Gastrocnemius medialis (tissue), 4 donors: ENCODE data around the gene C5orf15.

Experiments
- POLR2A ChIP-seq, 2 donors: fragments of 450-650 bp; IDR thresholded peaks; one replicate each; pipeline ENCODE4 v1.6.1; 2017; ENCODE audit warnings: antibody characterized with exemption in 2 of 2, mild to moderate bottlenecking in 2 of 2, moderate library complexity in 2 of 2
- TF ChIP-seq, protein P1 (sequence below), 5 experiments: fragments of 450-650 bp in 3 of 5; fragments of 200-600 bp in 2 of 5; sonication (generic) in 2 of 5; IDR thresholded peaks in 4 of 5; conservative IDR thresholded peaks in 1 of 5; 1 replicate in 4 of 5; 2 replicates in 1 of 5; pipeline ENCODE4 v1.5.1; 2016 to 2019; ENCODE audit warnings: antibody characterized with exemption in 5 of 5, mild to moderate bottlenecking in 3 of 5, moderate library complexity in 3 of 5

DNA sequence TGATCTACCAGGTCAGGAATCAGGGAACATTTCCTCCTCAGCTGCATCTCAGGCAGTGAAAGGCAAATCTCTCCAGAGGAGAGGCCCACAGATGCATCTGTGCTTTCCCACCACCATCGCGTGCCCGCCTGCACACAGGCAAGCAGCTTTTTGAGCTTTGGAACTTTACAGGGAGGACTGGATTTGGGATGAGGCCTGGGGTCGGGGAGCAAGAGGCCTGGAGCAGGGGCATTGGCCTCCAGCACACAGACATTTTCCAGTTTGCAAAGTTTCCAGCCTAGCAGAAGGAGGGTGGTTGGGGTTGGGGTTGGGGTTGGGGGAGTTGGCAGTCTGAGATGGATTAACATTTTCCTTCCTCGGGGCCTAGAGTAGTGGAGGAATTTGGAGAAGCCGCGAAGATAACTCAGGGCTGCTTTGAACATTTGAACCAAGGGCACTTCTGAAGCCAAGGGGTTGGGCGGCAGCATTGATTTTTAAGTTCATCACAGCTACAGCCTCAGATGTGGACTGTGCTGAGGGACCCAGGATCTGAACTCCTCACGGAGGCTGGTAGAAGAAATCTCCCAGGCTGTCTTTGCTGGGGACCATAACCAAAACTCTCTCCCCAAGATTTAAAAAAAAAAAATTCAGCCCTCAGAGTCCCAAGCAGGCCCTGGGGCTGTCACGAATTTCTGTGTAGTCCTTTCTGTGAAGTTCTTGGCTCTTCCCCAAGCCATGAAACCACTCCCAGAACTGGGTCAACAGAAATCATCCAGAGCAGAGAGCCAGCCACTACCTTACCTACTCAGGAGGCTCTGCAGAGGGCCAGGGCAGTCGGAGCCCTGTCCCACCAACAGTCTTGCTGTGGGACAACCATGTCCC, 25.6 kb downstream of the C5orf15 start:
- no peak for TF ChIP-seq POLR2A (IDR thresholded peaks at IDR 0.05)
- TF ChIP-seq, protein P1, sequence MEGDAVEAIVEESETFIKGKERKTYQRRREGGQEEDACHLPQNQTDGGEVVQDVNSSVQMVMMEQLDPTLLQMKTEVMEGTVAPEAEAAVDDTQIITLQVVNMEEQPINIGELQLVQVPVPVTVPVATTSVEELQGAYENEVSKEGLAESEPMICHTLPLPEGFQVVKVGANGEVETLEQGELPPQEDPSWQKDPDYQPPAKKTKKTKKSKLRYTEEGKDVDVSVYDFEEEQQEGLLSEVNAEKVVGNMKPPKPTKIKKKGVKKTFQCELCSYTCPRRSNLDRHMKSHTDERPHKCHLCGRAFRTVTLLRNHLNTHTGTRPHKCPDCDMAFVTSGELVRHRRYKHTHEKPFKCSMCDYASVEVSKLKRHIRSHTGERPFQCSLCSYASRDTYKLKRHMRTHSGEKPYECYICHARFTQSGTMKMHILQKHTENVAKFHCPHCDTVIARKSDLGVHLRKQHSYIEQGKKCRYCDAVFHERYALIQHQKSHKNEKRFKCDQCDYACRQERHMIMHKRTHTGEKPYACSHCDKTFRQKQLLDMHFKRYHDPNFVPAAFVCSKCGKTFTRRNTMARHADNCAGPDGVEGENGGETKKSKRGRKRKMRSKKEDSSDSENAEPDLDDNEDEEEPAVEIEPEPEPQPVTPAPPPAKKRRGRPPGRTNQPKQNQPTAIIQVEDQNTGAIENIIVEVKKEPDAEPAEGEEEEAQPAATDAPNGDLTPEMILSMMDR (IDR thresholded peaks at IDR 0.05 in 4 of 5, conservative IDR thresholded peaks at IDR 0.05 in 1 of 5): no peak
